Posterior cingulate gyrus (tissue), 11 donors: Measurements from ENCODE around the gene CACNA2D4.

Experiments used
- DNase-seq, 10 donors: peaks; one replicate each; pipeline versions ENCODE4 v3.0.0 to v3.0.0-alpha.2; 2020 to 2021; ENCODE audit warnings: mixed read lengths in 3 of 10
- intact Hi-C: fragments of 100-400 bp; cut with DNase I; formaldehyde crosslinking; loops from one replicate; pipeline ENCODE4 v1.15.1; 2023

CACNA2D4 gene

GRCh38 chr12:1776170-1776921, 142.1 kb downstream of the CACNA2D4 start:
- no peak for DNase-seq
- intact Hi-C loops: loop anchor here (10.0 kb wide), 1 partner anchor 82 kb away; the partner anchor contains the start of gene ADIPOR2

- intact Hi-C loops: loop anchor here (10.0 kb wide), 1 partner anchor 79 kb away; the partner anchor contains the start of gene ADIPOR2
- peak in 1 of 10 donors; percentile 86 for DNase-seq
Measured at GRCh38 chr12:1773937-1774655, 144.4 kb downstream of the CACNA2D4 start.

- intact Hi-C loops: loop anchor here (10.0 kb wide), 1 partner anchor 75 kb away; the partner anchor contains the start of gene ADIPOR2
- DNase-seq: no peak
Measured at GRCh38 chr12:1769809-1770494, 148.5 kb downstream of the CACNA2D4 start.

- intact Hi-C loops: no loop called here
- DNase-seq: no peak
Measured at GRCh38 chr12:1768615-1769014, 149.8 kb downstream of the CACNA2D4 start.

GRCh38 chr12:1767407-1768090, 150.9 kb downstream of the CACNA2D4 start:
- DNase-seq: no peak
- intact Hi-C loops: no loop called here

GRCh38 chr12:1766110-1766509, 152.3 kb downstream of the CACNA2D4 start:
- intact Hi-C loops: no loop called here
- DNase-seq: no peak

GRCh38 chr12:1763153-1763552, 155.3 kb downstream of the CACNA2D4 start:
- no peak for DNase-seq
- intact Hi-C loops: no loop called here

GRCh38 chr12:1761857-1762256, 156.6 kb downstream of the CACNA2D4 start:
- peak in 1 of 10 donors; percentile 85 for DNase-seq
- intact Hi-C loops: no loop called here

GRCh38 chr12:1760566-1761382, 157.7 kb downstream of the CACNA2D4 start:
- intact Hi-C loops: no loop called here

GRCh38 chr12:1758887-1759286, 159.6 kb downstream of the CACNA2D4 start:
- DNase-seq: no peak
- intact Hi-C loops: no loop called here

More at GRCh38 chr12:1760566-1761382, 157.7 kb downstream of the CACNA2D4 start:
- DNase-seq: no peak

- DNase-seq: no peak
- intact Hi-C loops: no loop called here
Measured at GRCh38 chr12:1758376-1758775, 160.1 kb downstream of the CACNA2D4 start.

GRCh38 chr12:1750300-1750699, 168.2 kb downstream of the CACNA2D4 start:
- intact Hi-C loops: no loop called here
- DNase-seq: no peak

- intact Hi-C loops: no loop called here
- no peak for DNase-seq
Measured at GRCh38 chr12:1749019-1749418, 169.4 kb downstream of the CACNA2D4 start.

- no peak for DNase-seq
- intact Hi-C loops: no loop called here
Measured at GRCh38 chr12:1747609-1748008, 170.8 kb downstream of the CACNA2D4 start.

GRCh38 chr12:1744932-1745331, 173.5 kb downstream of the CACNA2D4 start:
- no peak for DNase-seq
- intact Hi-C loops: no loop called here
